IPS-15b (cell line): ENCODE data around the gene THBS3.

Source experiments
- H3K27me3 ChIP-seq: one replicate; pipeline ENCODE4 v1.6.1; 2013; ENCODE audit warnings: low read length; ENCODE audit not compliant: control insufficient read depth, insufficient read depth
- H3K36me3 ChIP-seq: one replicate; pipeline ENCODE4 v1.6.1; 2013; ENCODE audit warnings: low read length; ENCODE audit not compliant: control insufficient read depth, insufficient read depth
- H3K4me1 ChIP-seq: one replicate; pipeline ENCODE4 v1.6.1; 2013; ENCODE audit warnings: mild to moderate bottlenecking, low read length; ENCODE audit not compliant: control insufficient read depth, insufficient read depth
- H3K4me3 ChIP-seq: one replicate; pipeline ENCODE4 v1.5.1; 2013; ENCODE audit warnings: low read depth, low read length
- H3K9ac ChIP-seq: one replicate; pipeline ENCODE4 v1.6.1; 2013; ENCODE audit warnings: low read depth, mild to moderate bottlenecking, low read length
- H3K9me3 ChIP-seq: one replicate; pipeline ENCODE4 v1.6.1; 2013; ENCODE audit warnings: mild to moderate bottlenecking, low read length; ENCODE audit not compliant: control insufficient read depth, insufficient read depth

The THBS3 gene

GRCh38 chr1:155181371-155182051 is 26.2 kb downstream of the THBS3 start:
- Histone ChIP-seq H3K4me3 (no peak overlapping the region), H3K9ac (no peak overlapping the region), H3K4me1 (peaks cover 7% of the 10 kb centered on the region), H3K9me3 (no peaks in the 10 kb centered on the region), H3K36me3 (peaks cover 41% of the 10 kb centered on the region), H3K27me3 (no peaks in the 10 kb centered on the region)

- Histone ChIP-seq H3K9ac (no peak overlapping the region), H3K4me1 (peaks cover 4% of the 10 kb centered on the region), H3K4me3 (no peak overlapping the region), H3K27me3 (no peaks in the 10 kb centered on the region), H3K36me3 (peaks cover 39% of the 10 kb centered on the region), H3K9me3 (no peaks in the 10 kb centered on the region)
These were observed 28.3 kb downstream of the THBS3 start for GRCh38 chr1:155179112-155180031.

GRCh38 chr1:155178441-155179111 is 29.1 kb downstream of the THBS3 start:
- Histone ChIP-seq H3K9ac (no peak overlapping the region), H3K4me3 (no peak overlapping the region), H3K27me3 (no peaks in the 10 kb centered on the region)

DNA sequence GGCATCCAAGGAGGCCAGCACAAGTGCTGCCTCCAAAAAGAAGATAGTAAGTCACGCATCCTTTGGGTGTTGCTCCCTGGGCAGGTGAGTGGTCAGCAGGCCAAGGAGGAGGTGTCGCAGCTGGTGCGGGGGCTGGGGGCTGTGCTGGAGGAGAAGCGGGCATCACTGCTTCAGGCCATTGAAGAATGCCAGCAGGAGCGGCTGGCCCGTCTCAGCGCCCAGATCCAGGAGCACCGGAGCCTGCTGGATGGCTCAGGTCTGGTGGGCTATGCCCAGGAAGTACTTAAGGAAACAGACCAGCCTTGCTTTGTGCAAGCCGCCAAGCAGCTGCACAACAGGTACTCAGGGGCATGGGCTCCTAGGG is 29.8 kb downstream of the THBS3 start:
- Histone ChIP-seq H3K9me3 (no peaks in the 10 kb centered on the region), H3K27me3 (no peaks in the 10 kb centered on the region), H3K36me3 (peaks cover 32% of the 10 kb centered on the region), H3K9ac (no peak overlapping the region), H3K4me1 (peaks cover 4% of the 10 kb centered on the region), H3K4me3 (no peak overlapping the region)

More at GRCh38 chr1:155178441-155179111, 29.1 kb downstream of the THBS3 start:
- peaks cover 4% of the 10 kb centered on the region for H3K4me1 ChIP-seq
- H3K36me3 ChIP-seq = peaks cover 32% of the 10 kb centered on the region
- no peaks in the 10 kb centered on the region for H3K9me3 ChIP-seq

DNA sequence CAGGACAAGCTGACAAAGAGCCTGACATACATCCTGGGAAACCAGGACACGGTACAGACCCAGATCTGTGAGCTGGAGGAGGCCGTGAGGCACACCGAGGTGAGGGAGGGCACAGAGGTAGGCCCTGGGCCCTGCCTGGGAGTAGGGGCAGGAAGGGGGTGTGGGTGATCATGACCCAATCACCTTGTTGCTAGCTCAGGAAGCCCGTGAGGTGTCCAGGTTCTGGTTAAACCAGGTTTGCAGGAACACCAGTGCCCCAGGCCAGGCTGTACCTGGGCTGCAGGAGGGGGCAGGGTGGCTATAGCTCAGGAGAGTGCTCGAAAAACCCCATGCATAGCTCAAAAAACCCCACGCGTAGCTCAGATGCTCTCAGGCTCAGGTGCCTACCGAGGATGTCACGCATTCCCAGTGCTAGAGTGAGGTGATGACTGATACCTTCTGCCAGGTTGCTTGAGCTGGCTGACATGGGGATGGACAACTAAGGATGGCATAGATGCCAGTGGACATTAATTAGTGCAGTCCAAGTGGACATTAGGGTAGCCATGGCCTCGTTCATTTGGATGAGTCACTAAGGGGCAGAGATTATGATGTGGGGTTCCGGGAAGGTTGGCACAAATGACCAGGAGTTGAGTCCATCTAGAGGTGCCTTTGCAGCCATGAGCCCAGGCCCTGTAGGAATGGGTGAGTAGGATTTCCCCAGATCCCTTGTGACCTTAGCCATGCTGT is 30.3 kb downstream of the THBS3 start:
- no peak overlapping the region for H3K4me3 ChIP-seq
- H3K9ac ChIP-seq = no peak overlapping the region
- H3K9me3 ChIP-seq = no peaks in the 10 kb centered on the region
- H3K36me3 ChIP-seq = peaks cover 32% of the 10 kb centered on the region
- no peaks in the 10 kb centered on the region for H3K27me3 ChIP-seq
- peaks cover 4% of the 10 kb centered on the region for H3K4me1 ChIP-seq

DNA sequence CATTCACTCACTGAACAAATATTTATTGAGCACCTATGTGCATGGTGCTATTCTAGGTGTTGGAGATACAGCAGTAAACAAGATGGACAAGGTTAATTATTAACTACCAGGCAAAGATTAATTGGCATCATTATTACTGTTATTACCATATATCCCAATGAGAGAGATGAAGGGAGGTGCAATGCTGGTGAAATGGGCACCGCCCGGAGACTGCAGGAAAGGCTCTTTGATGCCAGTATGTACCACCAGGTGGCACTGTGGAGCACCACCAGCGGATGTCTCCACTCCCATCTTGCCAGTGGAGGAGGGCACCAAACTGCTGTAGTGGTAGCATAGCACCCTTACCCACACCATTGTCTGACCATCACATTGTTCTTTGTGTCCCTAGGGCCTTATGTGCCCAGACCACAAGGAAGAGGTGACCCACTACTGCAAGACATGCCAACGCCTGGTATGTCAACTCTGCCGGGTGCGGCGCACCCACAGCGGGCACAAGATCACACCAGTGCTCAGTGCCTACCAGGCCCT is 31.1 kb downstream of the THBS3 start:
- peaks cover 4% of the 10 kb centered on the region for H3K4me1 ChIP-seq
- H3K27me3 ChIP-seq = no peaks in the 10 kb centered on the region
- no peak overlapping the region for H3K4me3 ChIP-seq
- no peaks in the 10 kb centered on the region for H3K9me3 ChIP-seq
- peaks cover 32% of the 10 kb centered on the region for H3K36me3 ChIP-seq
- no peak overlapping the region for H3K9ac ChIP-seq

DNA sequence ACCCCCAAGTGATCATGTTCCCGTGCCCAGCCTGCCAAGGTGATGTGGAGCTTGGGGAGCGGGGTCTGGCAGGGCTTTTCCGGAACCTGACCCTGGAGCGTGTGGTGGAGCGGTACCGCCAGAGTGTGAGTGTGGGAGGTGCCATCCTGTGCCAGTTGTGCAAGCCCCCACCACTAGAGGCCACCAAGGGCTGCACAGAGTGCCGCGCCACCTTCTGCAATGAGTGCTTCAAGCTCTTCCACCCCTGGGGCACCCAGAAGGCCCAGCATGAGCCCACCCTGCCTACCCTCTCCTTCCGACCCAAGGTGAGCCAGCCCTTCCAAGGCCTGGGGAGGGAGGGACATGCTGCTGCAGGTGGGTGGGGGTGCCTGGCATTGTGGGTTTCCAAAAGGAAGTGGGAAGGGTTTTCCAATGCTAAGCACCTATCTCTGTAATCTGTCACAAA is 31.7 kb downstream of the THBS3 start:
- peaks cover 32% of the 10 kb centered on the region for H3K36me3 ChIP-seq
- H3K4me1 ChIP-seq = peaks cover 4% of the 10 kb centered on the region
- H3K9me3 ChIP-seq = no peaks in the 10 kb centered on the region
- H3K27me3 ChIP-seq = no peaks in the 10 kb centered on the region
- no peak overlapping the region for H3K9ac ChIP-seq
- no peak overlapping the region for H3K4me3 ChIP-seq

GRCh38 chr1:155175281-155175926 is 32.3 kb downstream of the THBS3 start:
- no peaks in the 10 kb centered on the region for H3K27me3 ChIP-seq
- peak overlapping the region; percentile 95 for H3K4me3 ChIP-seq
- H3K9me3 ChIP-seq = no peaks in the 10 kb centered on the region
- H3K36me3 ChIP-seq = peaks cover 35% of the 10 kb centered on the region
- H3K9ac ChIP-seq = peak overlapping the region; percentile 37
- H3K4me1 ChIP-seq = peaks cover 4% of the 10 kb centered on the region

DNA sequence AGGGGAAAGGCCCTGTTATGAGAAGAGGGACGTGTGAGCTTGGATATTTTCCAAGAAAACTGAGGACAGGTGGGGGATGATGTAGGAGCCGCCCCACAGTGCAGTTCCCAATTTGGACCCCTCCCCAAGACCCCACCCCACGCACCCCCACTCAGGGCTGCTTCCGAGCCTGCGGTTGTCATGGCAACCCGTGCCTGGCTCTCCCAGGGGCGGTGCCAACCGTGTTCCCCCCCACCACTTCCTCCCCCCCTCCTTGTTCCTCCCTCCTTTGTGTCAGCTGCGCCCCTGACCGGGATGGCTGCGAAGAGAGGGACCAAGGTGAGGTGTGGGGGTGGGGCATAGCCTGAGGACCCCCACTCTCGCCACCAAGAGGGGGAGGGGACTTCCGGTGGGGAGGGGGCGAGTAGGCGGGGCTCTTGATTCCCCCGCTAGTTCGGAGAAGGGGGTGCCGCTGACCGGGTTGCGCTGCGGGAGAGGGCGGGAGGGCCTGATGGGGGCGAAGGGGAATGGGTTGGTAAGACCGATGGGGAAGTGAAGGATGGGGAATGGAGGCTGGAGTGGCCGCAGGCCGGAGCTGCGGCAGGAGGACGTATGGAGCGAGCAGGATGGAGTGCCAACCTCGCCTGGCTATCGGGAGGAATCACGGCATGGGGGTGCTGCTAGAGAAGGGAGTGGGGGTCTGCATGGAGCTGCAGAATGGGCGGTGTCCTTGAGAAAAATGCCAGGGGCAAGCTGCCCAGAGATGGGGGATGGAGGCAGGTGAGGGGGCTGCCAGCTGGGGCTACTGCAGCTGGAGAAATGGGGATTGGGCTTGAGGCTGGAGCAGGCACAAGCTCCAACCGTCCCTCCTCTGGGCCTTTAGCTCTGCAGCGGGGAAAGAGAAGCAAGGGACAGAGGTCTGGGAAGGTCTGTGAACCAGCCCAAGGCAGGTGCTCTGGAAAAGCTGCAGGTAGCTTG is 33.1 kb downstream of the THBS3 start:
- peaks cover 29% of the 10 kb centered on the region for H3K36me3 ChIP-seq
- peaks cover 4% of the 10 kb centered on the region for H3K4me1 ChIP-seq
- peak overlapping the region; percentile 95 for H3K4me3 ChIP-seq
- H3K9ac ChIP-seq = peak overlapping the region; percentile 37
- no peaks in the 10 kb centered on the region for H3K9me3 ChIP-seq
- no peaks in the 10 kb centered on the region for H3K27me3 ChIP-seq
